Activated CD4-positive, CD25-positive, alpha-beta regulatory T cell (primary cell): Measurements from ENCODE around the gene L2HGDH.
A peak's percentile ranks its signal among the peaks of the same experiment; 100 is the strongest.

Experiments
- DNase-seq, 4 experiments: peaks; one replicate each; lab custom pipeline; 2025; lab: John Stamatoyannopoulos, UW

The L2HGDH gene

GRCh38 chr14:50288146-50288545 is 23.9 kb downstream of the L2HGDH start:
- no peak for DNase-seq

GRCh38 chr14:50285861-50286260 is 26.2 kb downstream of the L2HGDH start:
- DNase-seq, result no peak

GRCh38 chr14:50272498-50272897 is 39.5 kb downstream of the L2HGDH start:
- DNase-seq, result no peak

- DNase-seq, result no peak
Measured at GRCh38 chr14:50270932-50271331, 41.1 kb downstream of the L2HGDH start.

GRCh38 chr14:50265029-50265428 is 47.0 kb downstream of the L2HGDH start:
- DNase-seq, result no peak

- no peak for DNase-seq
Measured at GRCh38 chr14:50263321-50263720, 48.7 kb downstream of the L2HGDH start.

GRCh38 chr14:50262865-50263264 is 49.2 kb downstream of the L2HGDH start:
- no peak for DNase-seq

GRCh38 chr14:50260511-50260910 is 51.5 kb downstream of the L2HGDH start:
- peak in 1 of 4 experiments; percentile 2 for DNase-seq

- DNase-seq, result no peak
Measured at GRCh38 chr14:50260072-50260471, 52.0 kb downstream of the L2HGDH start.

GRCh38 chr14:50257732-50258131 is 54.3 kb downstream of the L2HGDH start:
- DNase-seq, result no peak

GRCh38 chr14:50254248-50254647 is 57.8 kb downstream of the L2HGDH start:
- no peak for DNase-seq

GRCh38 chr14:50249136-50249775 is 62.8 kb downstream of the L2HGDH start:
- no peak for DNase-seq

GRCh38 chr14:50247245-50247644 is 64.8 kb downstream of the L2HGDH start:
- no peak for DNase-seq

GRCh38 chr14:50242566-50243310 is 69.3 kb downstream of the L2HGDH start:
- no peak for DNase-seq

GRCh38 chr14:50242096-50242495 is 69.9 kb downstream of the L2HGDH start:
- DNase-seq, result no peak

GRCh38 chr14:50237427-50237826 is 74.6 kb downstream of the L2HGDH start:
- DNase-seq, result no peak

- DNase-seq, result no peak
Measured at GRCh38 chr14:50233951-50234250, 78.1 kb downstream of the L2HGDH start.

GRCh38 chr14:50233166-50233950 is 78.7 kb downstream of the L2HGDH start:
- DNase-seq, result no peak

- no peak for DNase-seq
Measured at GRCh38 chr14:50232276-50232642, 79.8 kb downstream of the L2HGDH start.

GRCh38 chr14:50231475-50232275 is 80.4 kb downstream of the L2HGDH start, which contains the start of gene SOS2:
SOS2 (minus strand) TSS chr14:50231578; CDS start chr14:50231283, 295 bp downstream.
- peak; percentile 51 to 70 (median 60) for DNase-seq

- DNase-seq, result peak in 1 of 4 experiments; percentile 29
Measured at GRCh38 chr14:50230701-50231474, 81.1 kb downstream of the L2HGDH start.

GRCh38 chr14:50230401-50230700 is 81.7 kb downstream of the L2HGDH start:
- no peak for DNase-seq
